Pulmonary artery endothelial cell (primary cell): Measurements from ENCODE around the gene SMARCD2. TPM values are rescaled to one million over a fixed set of nuclear protein-coding genes. Genes with fewer than 3 reads are reported as not detected.
"Not testable (repeated sequence)": the region's sequence is repeated elsewhere in the genome, so short reads cannot be mapped to it uniquely, and the experiment has no call there.

Source experiments
- DNase-seq: peaks from one replicate; pipeline ENCODE4 v3.0.0-alpha.2; 2011; ENCODE audit warnings: low read depth, low spot score
- total RNA-seq: library from RNA; depleted of rRNA; stranded (reverse); fragments of >200 nt; gene quantifications from 2 replicates; pipeline ENCODE4 v1.2.3, GENCODE V29; 2014

The SMARCD2 gene
- total RNA-seq, 1 donor from 2014 or later: 107 TPM

- no peak for DNase-seq
These were observed 10.8 kb upstream of the SMARCD2 start for GRCh38 chr17:63853260-63853659.

GRCh38 chr17:63850401-63850800 is 7.9 kb upstream of the SMARCD2 start:
- no peak for DNase-seq

- peak; percentile 53 for DNase-seq
These were observed 6.6 kb upstream of the SMARCD2 start for GRCh38 chr17:63848834-63849689.

GRCh38 chr17:63847525-63848249 is 5.2 kb upstream of the SMARCD2 start:
- DNase-seq: no peak

- DNase-seq: no peak
These were observed 3.0 kb upstream of the SMARCD2 start for GRCh38 chr17:63845509-63845908.

GRCh38 chr17:63843910-63844677 is 1.6 kb upstream of the SMARCD2 start:
- DNase-seq: no peak

GRCh38 chr17:63843387-63843888 is 953 bp upstream of the SMARCD2 start:
- not testable (repeated sequence) for DNase-seq

GRCh38 chr17:63842173-63842539 is 329 bp downstream of the SMARCD2 start:
- no peak for DNase-seq

- no peak for DNase-seq
These were observed 924 bp downstream of the SMARCD2 start for GRCh38 chr17:63841350-63842172.

- no peak for DNase-seq
These were observed 1.7 kb downstream of the SMARCD2 start for GRCh38 chr17:63840591-63841349.

- DNase-seq: no peak
These were observed 3.8 kb downstream of the SMARCD2 start for GRCh38 chr17:63838631-63839171.

- no peak for DNase-seq
These were observed 4.4 kb downstream of the SMARCD2 start for GRCh38 chr17:63837962-63838600.

GRCh38 chr17:63837480-63837879 is 5.0 kb downstream of the SMARCD2 start:
- no peak for DNase-seq

- no peak for DNase-seq
These were observed 5.7 kb downstream of the SMARCD2 start for GRCh38 chr17:63836811-63837210.

- no peak for DNase-seq
These were observed 7.2 kb downstream of the SMARCD2 start for GRCh38 chr17:63835167-63835720.

- peak; percentile 73 for DNase-seq
These were observed 7.9 kb downstream of the SMARCD2 start for GRCh38 chr17:63834431-63835166.

GRCh38 chr17:63833741-63834373 is 8.6 kb downstream of the SMARCD2 start:
- no peak for DNase-seq
